Ascending aorta (tissue), 2 donors: ENCODE data around the gene CASR. TPM values are rescaled to one million over a fixed set of nuclear protein-coding genes. Genes with fewer than 3 reads are reported as not detected.

Experiments used
- DNase-seq, 2 donors: peaks; one replicate each; pipeline ENCODE4 v3.0.0-alpha.2; 2019; ENCODE audit warnings: low spot score in 2 of 2
- H3K27ac ChIP-seq, 2 donors: fragments of 200-600 bp; sonication (generic); one replicate each; pipeline ENCODE4 v1.5.1; 2016 to 2017; ENCODE audit warnings: mild to moderate bottlenecking in 1 of 2
- H3K27me3 ChIP-seq: fragments of 200-600 bp; sonication (generic); one replicate; pipeline ENCODE4 v1.5.1; 2017
- H3K36me3 ChIP-seq, 2 donors: fragments of 200-600 bp; sonication (generic); one replicate each; pipeline ENCODE4 v1.5.1; 2016
- H3K4me1 ChIP-seq, 2 donors: fragments of 200-600 bp; sonication (generic); one replicate each; pipeline ENCODE4 v1.5.1; 2016 to 2017; ENCODE audit warnings: mild to moderate bottlenecking in 1 of 2
- H3K4me3 ChIP-seq, 2 donors: fragments of 200-600 bp; sonication (generic); one replicate each; pipeline ENCODE4 v1.5.1; 2016 to 2017; ENCODE audit warnings: mild to moderate bottlenecking in 1 of 2
- H3K9me3 ChIP-seq, 2 donors: fragments of 200-600 bp; sonication (generic); one replicate each; pipeline ENCODE4 v1.5.1; 2016
- intact Hi-C: fragments of 100-400 bp; cut with DNase I; formaldehyde crosslinking; loops from one replicate; pipeline ENCODE4 v1.15.1; 2023
- total RNA-seq: library from RNA; depleted of rRNA; stranded (reverse); fragments of >200 nt; gene quantifications from one replicate; pipeline ENCODE4 v1.1.0, GENCODE V29; 2016
- TF ChIP-seq, protein P1 (sequence below), 3 experiments: fragments of 200-600 bp in 2 of 3; fragments of 450-650 bp in 1 of 3; sonication (generic) in 2 of 3; IDR thresholded peaks; one replicate each; pipeline ENCODE4 v1.5.1; 2016 to 2019; ENCODE audit warnings: antibody characterized with exemption in 3 of 3, mild to moderate bottlenecking in 1 of 3, moderate library complexity in 1 of 3

Gene CASR
- total RNA-seq, 1 donor from 2014 or later, result not detected

DNA sequence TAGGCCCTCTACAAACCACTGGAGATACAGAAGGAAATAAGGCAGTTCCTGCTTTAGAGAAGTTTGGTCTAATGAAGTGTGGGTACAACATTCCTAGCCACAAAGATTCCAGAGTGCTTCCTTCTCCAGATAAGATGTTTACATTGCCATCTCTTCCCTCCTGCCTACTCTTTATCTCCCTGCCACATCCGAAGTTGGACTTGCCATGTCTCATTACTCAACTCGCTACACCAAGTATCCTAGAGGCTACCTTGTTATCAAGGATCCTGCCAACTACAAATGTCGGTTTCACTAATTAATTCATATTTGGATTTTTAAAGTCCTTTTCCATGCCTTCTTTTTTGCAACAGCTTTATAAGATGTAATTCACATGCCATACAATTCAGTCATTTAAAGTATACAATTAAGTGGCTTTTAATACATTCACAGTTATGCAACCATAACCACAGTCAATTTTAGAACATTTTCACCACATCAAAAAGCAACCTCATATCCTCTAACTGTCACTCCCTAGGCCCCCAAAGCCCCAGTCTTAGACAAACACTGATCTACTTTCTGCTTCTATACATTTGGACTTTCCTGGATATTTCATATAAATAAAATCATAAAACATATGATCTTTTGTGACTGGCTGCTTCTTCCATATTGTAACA, 87.9 kb downstream of the CASR start:
- no peak overlapping the region for H3K27ac ChIP-seq
- DNase-seq, result no peak
- no peaks in the 10 kb centered on the region for H3K4me1 ChIP-seq
- no peaks in the 10 kb centered on the region for H3K27me3 ChIP-seq
- TF ChIP-seq, protein P1, sequence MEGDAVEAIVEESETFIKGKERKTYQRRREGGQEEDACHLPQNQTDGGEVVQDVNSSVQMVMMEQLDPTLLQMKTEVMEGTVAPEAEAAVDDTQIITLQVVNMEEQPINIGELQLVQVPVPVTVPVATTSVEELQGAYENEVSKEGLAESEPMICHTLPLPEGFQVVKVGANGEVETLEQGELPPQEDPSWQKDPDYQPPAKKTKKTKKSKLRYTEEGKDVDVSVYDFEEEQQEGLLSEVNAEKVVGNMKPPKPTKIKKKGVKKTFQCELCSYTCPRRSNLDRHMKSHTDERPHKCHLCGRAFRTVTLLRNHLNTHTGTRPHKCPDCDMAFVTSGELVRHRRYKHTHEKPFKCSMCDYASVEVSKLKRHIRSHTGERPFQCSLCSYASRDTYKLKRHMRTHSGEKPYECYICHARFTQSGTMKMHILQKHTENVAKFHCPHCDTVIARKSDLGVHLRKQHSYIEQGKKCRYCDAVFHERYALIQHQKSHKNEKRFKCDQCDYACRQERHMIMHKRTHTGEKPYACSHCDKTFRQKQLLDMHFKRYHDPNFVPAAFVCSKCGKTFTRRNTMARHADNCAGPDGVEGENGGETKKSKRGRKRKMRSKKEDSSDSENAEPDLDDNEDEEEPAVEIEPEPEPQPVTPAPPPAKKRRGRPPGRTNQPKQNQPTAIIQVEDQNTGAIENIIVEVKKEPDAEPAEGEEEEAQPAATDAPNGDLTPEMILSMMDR (IDR thresholded peaks at IDR 0.05), result no peak
- no peaks in the 10 kb centered on the region for H3K9me3 ChIP-seq
- intact Hi-C loops, result no loop called here
- no peak overlapping the region for H3K4me3 ChIP-seq
- no peaks in the 10 kb centered on the region for H3K36me3 ChIP-seq

DNA sequence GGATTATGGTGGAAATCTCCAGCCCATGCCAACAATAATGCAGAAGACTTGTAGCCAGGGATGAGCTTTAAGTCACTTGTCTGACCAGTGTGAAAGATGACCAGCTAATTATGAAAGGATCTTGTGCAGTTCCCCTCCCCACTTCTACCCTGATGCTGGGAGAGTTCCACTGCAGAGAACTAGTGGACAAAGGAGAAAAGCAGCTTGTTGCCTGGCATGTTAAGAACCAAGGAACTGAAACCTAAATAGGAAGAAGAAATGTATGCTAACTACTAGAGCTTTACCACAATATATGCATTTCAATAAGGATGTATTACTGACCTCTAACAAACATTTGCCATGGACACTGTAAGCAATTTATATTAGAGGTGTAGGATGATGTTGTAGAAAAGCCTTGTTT, 89.4 kb downstream of the CASR start:
- TF ChIP-seq, protein P1 (IDR thresholded peaks at IDR 0.05), result no peak
- Histone ChIP-seq H3K27me3 (no peaks in the 10 kb centered on the region), H3K4me3 (no peak overlapping the region), H3K4me1 (no peaks in the 10 kb centered on the region), H3K9me3 (no peaks in the 10 kb centered on the region), H3K27ac (no peak overlapping the region), H3K36me3 (no peaks in the 10 kb centered on the region)
- no peak for DNase-seq
- intact Hi-C loops, result no loop called here

DNA sequence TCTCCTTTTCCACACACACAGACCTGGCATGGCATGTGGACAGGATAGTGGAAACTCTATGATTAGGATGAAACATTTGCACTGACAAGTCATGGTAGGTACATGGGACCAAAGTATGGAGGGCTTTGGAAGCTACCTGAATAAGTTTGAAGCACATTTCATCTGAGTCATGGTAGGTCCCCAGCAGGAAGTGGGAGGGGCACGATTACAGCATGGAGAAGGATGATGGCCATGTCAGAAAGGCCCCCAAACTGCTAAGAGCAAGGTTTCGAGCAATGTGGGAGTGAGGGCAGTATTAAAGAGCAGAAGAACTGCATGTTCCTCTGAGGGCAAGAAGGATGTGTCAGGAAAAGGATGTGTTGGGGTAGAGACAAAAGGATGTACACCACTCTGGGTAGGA, 90.0 kb downstream of the CASR start:
- Histone ChIP-seq H3K4me3 (no peak overlapping the region), H3K27me3 (no peaks in the 10 kb centered on the region), H3K4me1 (no peaks in the 10 kb centered on the region), H3K27ac (no peak overlapping the region), H3K36me3 (no peaks in the 10 kb centered on the region), H3K9me3 (no peaks in the 10 kb centered on the region)
- intact Hi-C loops, result no loop called here
- no peak for DNase-seq
- TF ChIP-seq, protein P1 (IDR thresholded peaks at IDR 0.05), result no peak

DNA sequence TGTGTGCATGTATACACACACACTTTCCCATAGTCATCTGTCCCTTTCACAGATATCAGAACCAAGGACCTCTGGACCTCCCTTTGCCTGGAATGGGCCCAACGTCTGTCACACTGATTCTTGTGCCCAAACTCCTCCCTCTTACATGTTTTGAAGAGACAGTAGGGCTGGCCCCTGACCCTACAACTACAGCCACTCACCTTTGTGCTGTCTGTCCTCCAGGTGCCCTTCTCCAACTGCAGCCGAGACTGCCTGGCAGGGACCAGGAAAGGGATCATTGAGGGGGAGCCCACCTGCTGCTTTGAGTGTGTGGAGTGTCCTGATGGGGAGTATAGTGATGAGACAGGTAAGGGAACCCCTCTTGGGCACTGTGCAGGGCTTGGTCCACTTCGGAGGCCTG, 98.4 kb downstream of the CASR start:
- no peak for DNase-seq
- intact Hi-C loops, result no loop called here
- TF ChIP-seq, protein P1 (IDR thresholded peaks at IDR 0.05), result no peak

DNA sequence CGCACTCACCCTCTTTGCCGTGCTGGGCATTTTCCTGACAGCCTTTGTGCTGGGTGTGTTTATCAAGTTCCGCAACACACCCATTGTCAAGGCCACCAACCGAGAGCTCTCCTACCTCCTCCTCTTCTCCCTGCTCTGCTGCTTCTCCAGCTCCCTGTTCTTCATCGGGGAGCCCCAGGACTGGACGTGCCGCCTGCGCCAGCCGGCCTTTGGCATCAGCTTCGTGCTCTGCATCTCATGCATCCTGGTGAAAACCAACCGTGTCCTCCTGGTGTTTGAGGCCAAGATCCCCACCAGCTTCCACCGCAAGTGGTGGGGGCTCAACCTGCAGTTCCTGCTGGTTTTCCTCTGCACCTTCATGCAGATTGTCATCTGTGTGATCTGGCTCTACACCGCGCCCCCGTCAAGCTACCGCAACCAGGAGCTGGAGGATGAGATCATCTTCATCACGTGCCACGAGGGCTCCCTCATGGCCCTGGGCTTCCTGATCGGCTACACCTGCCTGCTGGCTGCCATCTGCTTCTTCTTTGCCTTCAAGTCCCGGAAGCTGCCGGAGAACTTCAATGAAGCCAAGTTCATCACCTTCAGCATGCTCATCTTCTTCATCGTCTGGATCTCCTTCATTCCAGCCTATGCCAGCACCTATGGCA, 100.5 kb downstream of the CASR start:
- no peak overlapping the region for H3K4me3 ChIP-seq
- intact Hi-C loops, result no loop called here
- no peaks in the 10 kb centered on the region for H3K36me3 ChIP-seq
- H3K27ac ChIP-seq, result no peak overlapping the region
- no peaks in the 10 kb centered on the region for H3K4me1 ChIP-seq
- no peak for DNase-seq
- H3K27me3 ChIP-seq, result no peaks in the 10 kb centered on the region
- H3K9me3 ChIP-seq, result no peaks in the 10 kb centered on the region
- TF ChIP-seq, protein P1 (IDR thresholded peaks at IDR 0.05), result no peak

More for the DNA sequence above, 98.4 kb downstream of the CASR start:
- Histone ChIP-seq H3K4me1 (no peaks in the 10 kb centered on the region), H3K27ac (no peak overlapping the region), H3K36me3 (no peaks in the 10 kb centered on the region), H3K9me3 (no peaks in the 10 kb centered on the region), H3K4me3 (no peak overlapping the region), H3K27me3 (no peaks in the 10 kb centered on the region)
